CD4-positive, alpha-beta T cell treated with Interleukin-6 for 4 hours (primary cell): ENCODE results near the gene GOLGA8T.
"Not testable (repeated sequence)": the region's sequence is repeated elsewhere in the genome, so short reads cannot be mapped to it uniquely, and the experiment has no call there.

ENCODE experiments used
- DNase-seq: peaks from one replicate; pipeline ENCODE4 v3.0.0-alpha.2; 2020; ENCODE audit warnings: mixed read lengths

GOLGA8T gene

GRCh38 chr15:30134751-30135150, at the start of gene GOLGA8T:
TSS of gene GOLGA8T (plus strand) at chr15:30135051. CDS start at chr15:30135149, 98 bp downstream.
- not testable (repeated sequence) for DNase-seq

GRCh38 chr15:30097827-30098226, 37.0 kb upstream of the GOLGA8T start:
- DNase-seq: not testable (repeated sequence)

- not testable (repeated sequence) for DNase-seq
Observed at GRCh38 chr15:30102890-30103289, 32.0 kb upstream of the GOLGA8T start.

GRCh38 chr15:30103941-30104507, 30.8 kb upstream of the GOLGA8T start:
- not testable (repeated sequence) for DNase-seq

GRCh38 chr15:30110591-30110990, 24.3 kb upstream of the GOLGA8T start:
- not testable (repeated sequence) for DNase-seq

- DNase-seq: not testable (repeated sequence)
Observed at GRCh38 chr15:30130066-30130465, 4.8 kb upstream of the GOLGA8T start.

GRCh38 chr15:30143246-30143645, 8.4 kb downstream of the GOLGA8T start:
- not testable (repeated sequence) for DNase-seq

- DNase-seq: not testable (repeated sequence)
Observed at GRCh38 chr15:30149891-30150290, 15.0 kb downstream of the GOLGA8T start.

GRCh38 chr15:30162479-30163357, 27.9 kb downstream of the GOLGA8T start:
- DNase-seq: not testable (repeated sequence)

GRCh38 chr15:30163759-30164158, 28.9 kb downstream of the GOLGA8T start:
- not testable (repeated sequence) for DNase-seq

GRCh38 chr15:30164257-30164656, 29.4 kb downstream of the GOLGA8T start:
- not testable (repeated sequence) for DNase-seq

GRCh38 chr15:30167403-30167802, 32.6 kb downstream of the GOLGA8T start:
- not testable (repeated sequence) for DNase-seq

GRCh38 chr15:30167886-30168285, 33.0 kb downstream of the GOLGA8T start:
- not testable (repeated sequence) for DNase-seq

GRCh38 chr15:30171452-30171851, 36.6 kb downstream of the GOLGA8T start:
- DNase-seq: not testable (repeated sequence)

- peak; percentile 10 for DNase-seq
Observed at GRCh38 chr15:30173041-30173608, 38.3 kb downstream of the GOLGA8T start.

GRCh38 chr15:30175291-30175690, 40.4 kb downstream of the GOLGA8T start:
- peak; percentile 1 for DNase-seq

- not testable (repeated sequence) for DNase-seq
Observed at GRCh38 chr15:30176613-30177012, 41.8 kb downstream of the GOLGA8T start.

GRCh38 chr15:30179814-30180213, 45.0 kb downstream of the GOLGA8T start:
- DNase-seq: not testable (repeated sequence)

GRCh38 chr15:30185495-30185894, 50.6 kb downstream of the GOLGA8T start:
- DNase-seq: not testable (repeated sequence)

- DNase-seq: not testable (repeated sequence)
Observed at GRCh38 chr15:30187429-30187828, 52.6 kb downstream of the GOLGA8T start.

GRCh38 chr15:30189754-30190153, 54.9 kb downstream of the GOLGA8T start:
- not testable (repeated sequence) for DNase-seq

- not testable (repeated sequence) for DNase-seq
Observed at GRCh38 chr15:30191143-30191542, 56.3 kb downstream of the GOLGA8T start.

GRCh38 chr15:30191639-30192038, 56.8 kb downstream of the GOLGA8T start:
- not testable (repeated sequence) for DNase-seq
